Subcutaneous adipose tissue (tissue), 4 donors: ENCODE data around the gene TBC1D5. TPM values are rescaled to one million over a fixed set of nuclear protein-coding genes. Genes with fewer than 3 reads are reported as not detected.

Experiments
- total RNA-seq, 4 donors: library from RNA; depleted of rRNA; stranded (reverse); fragments of >200 nt; gene quantifications; one replicate each; pipeline ENCODE4 v1.1.0, GENCODE V29; 2016
- TF ChIP-seq, protein P1 (sequence below): fragments of 450-650 bp; IDR thresholded peaks from one replicate; pipeline ENCODE4 v1.5.1; 2016; ENCODE audit warnings: low read depth, mild to moderate bottlenecking, control low read depth, antibody characterized with exemption, moderate library complexity

Gene TBC1D5
- total RNA-seq, 4 donors from 2014 or later: 76.3 to 91.1 (median 81.3) TPM

DNA sequence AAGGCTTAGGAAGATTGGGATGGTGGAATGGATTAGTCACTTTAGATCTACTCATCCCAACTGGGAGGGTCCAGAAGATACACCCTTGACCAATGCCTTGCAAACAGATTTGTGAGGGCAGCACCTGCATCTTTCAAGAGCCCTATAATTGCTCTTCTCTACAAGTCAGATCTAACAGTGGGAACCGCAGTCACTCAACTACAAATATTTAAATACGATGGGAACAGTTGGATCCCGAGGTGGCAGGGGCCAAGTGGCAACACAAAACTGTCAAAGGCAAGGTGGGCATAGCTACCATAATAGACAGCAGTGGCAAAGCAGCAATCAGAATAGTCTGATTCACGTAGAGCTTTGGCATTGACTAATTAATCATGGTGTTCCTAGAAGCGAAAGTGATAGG, 152.0 kb downstream of the TBC1D5 start:
- TF ChIP-seq, protein P1, sequence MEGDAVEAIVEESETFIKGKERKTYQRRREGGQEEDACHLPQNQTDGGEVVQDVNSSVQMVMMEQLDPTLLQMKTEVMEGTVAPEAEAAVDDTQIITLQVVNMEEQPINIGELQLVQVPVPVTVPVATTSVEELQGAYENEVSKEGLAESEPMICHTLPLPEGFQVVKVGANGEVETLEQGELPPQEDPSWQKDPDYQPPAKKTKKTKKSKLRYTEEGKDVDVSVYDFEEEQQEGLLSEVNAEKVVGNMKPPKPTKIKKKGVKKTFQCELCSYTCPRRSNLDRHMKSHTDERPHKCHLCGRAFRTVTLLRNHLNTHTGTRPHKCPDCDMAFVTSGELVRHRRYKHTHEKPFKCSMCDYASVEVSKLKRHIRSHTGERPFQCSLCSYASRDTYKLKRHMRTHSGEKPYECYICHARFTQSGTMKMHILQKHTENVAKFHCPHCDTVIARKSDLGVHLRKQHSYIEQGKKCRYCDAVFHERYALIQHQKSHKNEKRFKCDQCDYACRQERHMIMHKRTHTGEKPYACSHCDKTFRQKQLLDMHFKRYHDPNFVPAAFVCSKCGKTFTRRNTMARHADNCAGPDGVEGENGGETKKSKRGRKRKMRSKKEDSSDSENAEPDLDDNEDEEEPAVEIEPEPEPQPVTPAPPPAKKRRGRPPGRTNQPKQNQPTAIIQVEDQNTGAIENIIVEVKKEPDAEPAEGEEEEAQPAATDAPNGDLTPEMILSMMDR: no peak

- TF ChIP-seq, protein P1: no peak
Measured at GRCh38 chr3:17589888-17590287, 152.5 kb downstream of the TBC1D5 start.

GRCh38 chr3:17588422-17588821, 154.0 kb downstream of the TBC1D5 start:
- TF ChIP-seq, protein P1: no peak

DNA sequence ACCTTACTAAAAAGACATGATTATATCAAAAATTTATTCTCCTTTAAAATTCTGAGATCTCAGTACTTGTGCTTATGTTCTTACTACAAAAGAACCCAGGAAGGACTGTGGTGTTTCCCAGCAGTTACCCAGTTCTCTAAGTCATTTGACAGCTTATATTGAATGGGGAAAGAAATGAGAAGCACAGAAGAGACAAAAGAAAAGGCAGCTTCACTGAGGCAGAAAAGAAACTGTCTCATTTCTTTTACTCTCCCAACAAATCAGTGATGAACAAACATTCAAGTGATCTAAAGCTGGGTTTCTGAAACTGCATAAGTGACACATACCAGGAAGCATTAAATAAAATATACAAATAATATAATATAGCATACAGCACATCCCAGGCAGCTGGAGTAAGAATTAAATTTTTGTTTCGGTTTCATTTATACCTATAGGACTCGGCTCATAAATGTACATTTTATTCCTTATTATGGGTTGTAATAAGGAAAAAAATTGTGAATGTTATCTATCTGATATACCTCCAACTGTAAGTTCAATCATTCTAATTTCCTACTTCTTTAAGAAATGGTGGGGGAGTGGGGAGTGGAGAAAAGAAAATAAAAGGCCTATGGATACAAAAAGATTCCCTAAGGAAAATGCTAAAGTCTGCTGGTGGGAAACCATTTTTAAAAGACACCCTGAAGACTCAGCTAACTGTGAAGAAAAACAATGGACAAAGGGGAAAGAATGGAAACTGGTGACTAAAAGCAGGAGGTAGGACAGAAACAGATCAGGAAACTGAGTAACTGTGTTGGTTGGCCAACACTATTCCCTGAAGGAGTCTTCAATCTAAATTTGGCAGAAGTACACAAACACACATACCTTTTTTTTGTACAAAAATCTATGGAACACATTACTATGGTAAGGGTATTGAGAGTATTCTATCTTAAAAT, 156.8 kb downstream of the TBC1D5 start:
- TF ChIP-seq, protein P1: no peak

DNA sequence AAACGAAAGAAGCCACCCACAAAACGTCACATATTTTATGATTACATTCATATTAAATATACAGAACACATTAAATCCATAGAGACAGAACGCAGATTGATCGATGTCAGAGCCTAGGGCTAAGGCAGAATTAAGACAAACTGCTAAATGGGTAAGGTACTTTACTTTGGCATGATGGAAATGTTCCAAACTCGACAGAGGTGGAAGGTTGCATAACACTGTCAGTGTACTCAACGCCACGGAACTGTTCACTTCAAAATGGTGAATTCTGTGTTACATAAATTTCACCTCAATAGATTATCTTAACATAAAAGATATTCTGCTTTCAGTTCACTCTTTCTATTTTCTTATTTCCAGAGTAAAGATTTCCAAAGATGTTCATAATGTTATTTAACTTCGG, 158.4 kb downstream of the TBC1D5 start:
- TF ChIP-seq, protein P1: no peak

- TF ChIP-seq, protein P1: no peak
Measured at GRCh38 chr3:17583530-17583929, 158.9 kb downstream of the TBC1D5 start.

DNA sequence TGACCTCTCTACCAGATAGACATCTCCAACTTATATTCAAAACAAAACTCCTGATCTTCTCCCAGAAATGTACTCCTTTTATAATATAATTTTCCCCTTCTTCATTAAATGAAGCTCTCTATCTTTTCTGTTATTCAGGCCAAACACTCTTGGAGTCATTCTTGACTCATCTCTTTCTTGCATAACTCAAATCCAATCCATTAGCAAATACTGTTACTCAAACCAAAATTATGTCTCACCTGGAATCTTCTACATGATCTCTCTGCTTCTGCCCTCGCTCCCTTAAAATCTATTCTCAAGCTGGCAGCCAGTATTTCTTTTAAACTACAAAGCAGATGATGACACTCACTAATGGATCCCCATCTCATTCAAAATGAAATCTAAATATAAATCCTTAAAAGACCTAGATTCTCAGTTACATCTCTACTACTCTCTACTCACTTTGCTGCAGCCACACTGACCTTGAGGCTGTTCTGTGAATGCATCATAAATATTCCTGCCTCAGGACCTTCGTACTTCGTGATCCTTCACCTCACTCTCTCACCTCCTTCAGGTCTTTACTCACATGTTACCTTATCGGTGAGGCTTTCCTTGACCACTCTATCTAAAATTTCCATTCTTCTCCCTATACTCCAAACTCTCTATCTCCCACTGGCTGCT, 160.9 kb downstream of the TBC1D5 start:
- TF ChIP-seq, protein P1: no peak
